Heart right ventricle (tissue), 16 donors: ENCODE measurements around the gene SH3RF3. TPM values are rescaled to one million over a fixed set of nuclear protein-coding genes. Genes with fewer than 3 reads are reported as not detected.
A peak's percentile ranks its signal among the peaks of the same experiment; 100 is the strongest.

Experiments
- ATAC-seq, 8 donors: fragments of 200-7000 bp; cut with Tn5 transposase; one replicate each; pipeline ENCODE4 v1.9.1; 2020; ENCODE audit warnings: mild to moderate bottlenecking in 8 of 8, moderate library complexity in 8 of 8, moderate number of reproducible peaks in 1 of 8
- DNase-seq, 2 donors: peaks; one replicate each; pipeline ENCODE4 v3.0.0-alpha.2; 2020
- H3K27ac ChIP-seq, 10 donors: fragments of 200-600 bp; sonication (generic) in 2 of 10; one replicate each; pipeline versions ENCODE4 v1.5.0 to v1.8.0; 2020 to 2022; ENCODE audit warnings: mild to moderate bottlenecking in 3 of 10
- H3K27me3 ChIP-seq, 7 donors: fragments of 200-600 bp; one replicate each; pipeline ENCODE4 v1.8.0; 2021 to 2022; ENCODE audit warnings: mild to moderate bottlenecking in 2 of 7
- H3K36me3 ChIP-seq, 9 donors: fragments of 200-600 bp; sonication (generic) in 1 of 9; one replicate each; pipeline versions ENCODE4 v1.5.0 to v1.8.0; 2020 to 2022; ENCODE audit warnings: mild to moderate bottlenecking in 2 of 9
- H3K4me1 ChIP-seq, 9 donors: fragments of 200-600 bp; sonication (generic) in 1 of 9; one replicate each; pipeline versions ENCODE4 v1.5.0 to v1.8.0; 2020 to 2022; ENCODE audit warnings: mild to moderate bottlenecking in 4 of 9
- H3K4me3 ChIP-seq, 10 donors: fragments of 200-600 bp; sonication (generic) in 2 of 10; one replicate each; pipeline versions ENCODE4 v1.5.0 to v1.8.0; 2020 to 2022; ENCODE audit warnings: mild to moderate bottlenecking in 7 of 10, moderate library complexity in 2 of 10
- H3K9me3 ChIP-seq, 11 donors: fragments of 200-600 bp in 10 of 11; sonication (generic) in 2 of 11; one replicate each; pipeline versions ENCODE4 v1.5.0 to v1.8.0; 2013 to 2022; ENCODE audit warnings: mild to moderate bottlenecking in 2 of 11, control low read depth in 1 of 11, moderate library complexity in 1 of 11
- CTCF ChIP-seq, 9 donors: fragments of 200-600 bp; sonication (generic) in 2 of 9; IDR thresholded peaks; one replicate each; pipeline versions ENCODE4 v1.5.0 to v1.8.0; 2021 to 2022; ENCODE audit warnings: antibody characterized with exemption in 9 of 9, mild to moderate bottlenecking in 5 of 9, moderate library complexity in 1 of 9
- WGBS, 2 donors: extraction: QIAGEN DNeasy Blood & Tissue Kit; methylation state at CpG; one replicate each; pipeline ENCODE4 v1.1.7; 2013; ENCODE audit warnings: inconsistent platforms in 1 of 2; 5-methylcytosine and 5-hydroxymethylcytosine counted together
- intact Hi-C, 10 donors: fragments of 100-400 bp; cut with DNase I; formaldehyde crosslinking; loops; one replicate each; pipeline versions ENCODE4 v1.11.1 to v1.14.2; 2022
- polyA plus RNA-seq, 2 donors: library from polyadenylated mRNA; stranded (reverse); fragments of 200-250 nt; gene quantifications; one replicate each; pipeline ENCODE4 v1.2.3, GENCODE V29; 2013
- total RNA-seq, 10 donors: library from RNA; stranded (reverse); fragmentation: NEBNext Ultra II Directional in 3 of 10; extraction: Animal tissue kit (Norgen Biotek cat#: 25700) in 3 of 10; gene quantifications; one replicate each; pipeline versions ENCODE4 v1.2.1 to v1.2.4, GENCODE V29; 2021 to 2023
- donor health status: Arrhythmogenic right ventricular cardiomyopathy.
- donor health status: ischemic (EF 13 %, LVEDD 7.1; RV severe dilation, severe dysfunction).
- donor health status: healthy with polysubstance abuse.
- donor health status: DM: no; HTN: yes; CAD: no.
- donor health status: DM: no; HTN: no; CAD: no.
- donor health status: ischemic (EF 25% LVEDD 6.9; RV normal size, moderate dysfunction).
- donor health status: ischemic (EF 25% LVEDD 5.7; RV mildly dilated, moderate dysfunction).
- donor health status: healthy.
- donor health status: DM: yes; HTN: yes; CAD: no.
- donor health status: Ischemic cardiomyopathy.
- donor health status: ischemic (EF 35%, LVEDD 5.7; RV mildly dilated, moderate dysfunction).
- donor health status: nonischemic (EF 11% LVEDD 7.7; RV severe dilation, severe dysfunction).
- donor health status: DM: yes; HTN: yes; CAD: no.
- donor health status: PGD.
- donor health status: ischemic (EF 29% LVEDD 5.4; RV normal size, mild dysfunction).
- donor health status: nonischemic (EF 23%, LVEDD 6.1; RV moderate dilation, normal function).

The SH3RF3 gene
- total and polyA plus RNA-seq, 12 donors = 5.0 to 11.5 (median 8.6) TPM

DNA sequence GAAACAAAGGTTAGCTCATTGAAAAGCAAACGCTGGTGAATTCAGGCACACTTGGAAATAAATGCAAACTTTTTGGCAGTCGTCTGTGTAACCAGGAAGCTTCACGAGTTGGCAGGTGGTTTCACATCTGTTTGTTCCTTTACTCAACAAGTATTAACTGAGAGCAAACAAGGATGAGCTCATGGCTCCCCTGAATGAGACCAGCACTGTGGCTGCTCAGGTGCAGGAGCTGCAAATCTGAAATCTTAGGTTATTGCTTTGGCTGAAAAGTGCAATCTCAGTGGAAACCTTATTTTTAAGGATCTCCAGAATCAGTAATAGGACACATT is 46.3 kb downstream of the SH3RF3 start:
- Histone ChIP-seq H3K36me3 (no peaks in the 10 kb centered on the region), H3K27ac (no peak overlapping the region), H3K4me1 (peaks cover 12 to 72% (median 54%) of the 10 kb centered on the region in 9 donors), H3K9me3 (peaks cover 0 to 18% (median 0%) of the 10 kb centered on the region in 11 donors), H3K4me3 (no peak overlapping the region), H3K27me3 (no peaks in the 10 kb centered on the region)
- 62 to 69% methylated on average over 3 of the region's 3 CpGs for WGBS, 2 donors
- intact Hi-C loops = loop anchor here in 2 of 10 donors (10.0 kb wide), 2 partner anchors 69 to 149 kb away; no protein-coding TSS in a partner anchor
- no peak for TF ChIP-seq CTCF (IDR thresholded peaks at IDR 0.05)
- DNase-seq (no peak), ATAC-seq (no peak)

GRCh38 chr2:109176928-109177327 is 47.9 kb downstream of the SH3RF3 start:
- H3K4me1 ChIP-seq = peaks cover 10 to 59% (median 43%) of the 10 kb centered on the region in 9 donors
- intact Hi-C loops = loop anchor here in 2 of 10 donors (10.0 kb wide), 2 partner anchors 68 to 148 kb away; no protein-coding TSS in a partner anchor
- 36 to 51% methylated on average over 2 of the region's 2 CpGs for WGBS, 2 donors
- no peaks in the 10 kb centered on the region for H3K27me3 ChIP-seq
- H3K4me3 ChIP-seq = no peak overlapping the region
- no peak for DNase-seq
- peaks cover 0 to 18% (median 0%) of the 10 kb centered on the region in 11 donors for H3K9me3 ChIP-seq
- ATAC-seq = no peak
- no peaks in the 10 kb centered on the region for H3K36me3 ChIP-seq
- H3K27ac ChIP-seq = peak overlapping the region in 3 of 10 donors; percentile 8 to 37 (median 19)
- no peak for TF ChIP-seq CTCF (IDR thresholded peaks at IDR 0.05)

DNA sequence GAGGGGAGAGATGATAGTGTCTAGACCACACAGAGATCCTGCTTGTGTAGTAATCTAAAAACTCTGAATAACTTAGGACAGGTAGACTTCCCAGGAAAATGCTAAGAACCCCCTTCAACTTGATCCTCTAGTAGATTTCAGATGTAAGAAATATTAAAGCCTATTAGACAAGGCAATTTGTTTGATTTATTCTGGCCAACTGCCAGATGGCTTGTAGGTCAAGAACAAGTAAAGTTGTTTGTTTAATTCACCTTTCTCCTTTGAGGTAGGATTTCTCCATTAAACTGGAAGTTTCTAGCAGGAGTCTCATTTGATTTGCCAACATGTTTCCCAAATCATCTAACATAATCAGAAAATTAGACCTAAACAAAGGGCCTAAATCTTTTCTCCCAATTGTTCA is 48.6 kb downstream of the SH3RF3 start:
- H3K9me3 ChIP-seq = peaks cover 0 to 18% (median 0%) of the 10 kb centered on the region in 11 donors
- DNase-seq (no peak), ATAC-seq (no peak)
- no peaks in the 10 kb centered on the region for H3K27me3 ChIP-seq
- peaks cover 10 to 52% (median 36%) of the 10 kb centered on the region in 9 donors for H3K4me1 ChIP-seq
- no peaks in the 10 kb centered on the region for H3K36me3 ChIP-seq
- intact Hi-C loops = loop anchor here in 2 of 10 donors (10.0 kb wide), 2 partner anchors 67 to 147 kb away; no protein-coding TSS in a partner anchor
- peak overlapping the region in 1 of 10 donors; percentile 37 for H3K27ac ChIP-seq
- no peak for TF ChIP-seq CTCF (IDR thresholded peaks at IDR 0.05)
- no peak overlapping the region for H3K4me3 ChIP-seq

- intact Hi-C loops = loop anchor here in 2 of 10 donors (10.0 kb wide), 2 partner anchors 66 to 146 kb away; no protein-coding TSS in a partner anchor
- Histone ChIP-seq H3K27ac (no peak overlapping the region), H3K9me3 (peaks cover 0 to 18% (median 0%) of the 10 kb centered on the region in 11 donors), H3K27me3 (no peaks in the 10 kb centered on the region), H3K4me3 (no peak overlapping the region), H3K36me3 (no peaks in the 10 kb centered on the region), H3K4me1 (peaks cover under 1 to 38% (median 22%) of the 10 kb centered on the region in 9 donors)
- no peak for TF ChIP-seq CTCF (IDR thresholded peaks at IDR 0.05)
- 29 to 38% methylated on average over 3 of the region's 3 CpGs for WGBS, 2 donors
- DNase-seq (no peak), ATAC-seq (no peak)
These were observed 50.0 kb downstream of the SH3RF3 start for GRCh38 chr2:109178968-109179367.
